Activated T-cell treated with anti-CD3 and anti-CD28 coated beads, Interleukin-2, amount 50 U/mL, for 1 hour (primary cell): Measurements from ENCODE around the gene FIG4.
"Not testable (repeated sequence)": the region's sequence is repeated elsewhere in the genome, so short reads cannot be mapped to it uniquely, and the experiment has no call there.

Source experiments
- DNase-seq: peaks from one replicate; pipeline ENCODE4 v3.0.0-alpha.2; 2020

The FIG4 gene

DNA sequence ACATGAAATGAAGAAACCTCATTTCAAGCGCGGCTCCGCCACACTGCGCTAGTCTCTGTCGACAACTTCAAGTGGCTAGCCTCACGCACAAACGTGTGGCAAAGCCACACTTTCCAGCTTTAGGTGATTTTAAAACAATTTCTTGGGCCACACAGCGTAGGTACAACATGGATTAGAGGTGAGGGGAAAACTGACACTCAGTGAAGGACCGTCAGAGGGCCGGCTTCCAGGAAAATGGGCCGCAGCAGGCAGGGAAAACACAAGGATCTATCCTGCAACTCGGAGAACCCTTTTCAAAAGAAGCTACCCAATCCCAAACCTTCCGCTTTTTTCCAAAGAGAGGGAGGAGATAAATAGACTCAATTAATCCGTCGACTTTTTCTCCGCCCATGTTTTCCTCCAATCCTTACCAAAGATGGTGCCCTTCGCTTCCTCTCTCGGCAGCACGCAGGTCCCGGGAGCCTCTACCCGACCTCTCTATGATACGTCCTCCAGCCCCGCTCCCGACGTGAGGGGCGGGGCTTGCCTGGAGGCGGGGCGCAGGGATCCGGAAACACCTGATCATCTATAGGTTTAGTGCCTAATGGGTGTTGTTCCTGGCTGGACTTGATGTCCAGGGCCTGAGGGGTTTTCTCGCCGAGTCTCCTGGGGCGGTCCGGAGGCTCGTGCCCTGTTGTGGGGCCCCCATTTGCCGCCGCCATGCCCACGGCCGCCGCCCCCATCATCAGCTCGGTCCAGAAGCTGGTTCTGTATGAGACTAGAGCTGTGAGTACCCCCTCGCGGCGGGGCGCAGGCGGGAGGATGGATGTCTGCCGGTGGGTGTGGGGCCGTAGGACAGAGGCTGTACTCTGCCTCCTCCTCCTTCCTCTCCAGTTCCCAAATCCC lies at the start of gene FIG4, which contains the start of gene AK9:
FIG4 (plus strand) TSS at position 560 of the 885 bp plus-strand sequence; CDS start at position 700, 140 bp downstream.
AK9 (minus strand) TSS at position 466 of the 885 bp plus-strand sequence. CDS start 15,457 bp downstream, outside the sequence.
- peak; percentile 91 for DNase-seq

DNA sequence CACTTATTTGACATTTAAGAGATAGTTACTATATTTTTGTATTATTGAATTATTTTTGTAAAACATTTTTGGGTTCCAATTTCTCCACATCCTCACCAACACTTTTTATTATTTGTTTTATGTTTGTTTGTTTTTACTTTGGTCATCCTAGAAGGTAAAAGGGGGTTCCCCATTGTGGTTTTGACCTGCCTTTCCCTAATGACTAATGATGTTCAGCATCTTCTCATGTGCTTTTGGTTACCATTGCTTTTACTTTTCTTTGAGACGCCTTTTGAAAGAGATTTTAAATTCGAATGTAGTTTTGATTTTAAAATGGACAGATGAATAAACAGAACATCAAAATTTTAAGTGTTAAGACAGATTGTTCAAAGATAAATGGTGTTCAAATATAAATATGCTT lies 47.0 kb upstream of the FIG4 start:
- no peak for DNase-seq

DNA sequence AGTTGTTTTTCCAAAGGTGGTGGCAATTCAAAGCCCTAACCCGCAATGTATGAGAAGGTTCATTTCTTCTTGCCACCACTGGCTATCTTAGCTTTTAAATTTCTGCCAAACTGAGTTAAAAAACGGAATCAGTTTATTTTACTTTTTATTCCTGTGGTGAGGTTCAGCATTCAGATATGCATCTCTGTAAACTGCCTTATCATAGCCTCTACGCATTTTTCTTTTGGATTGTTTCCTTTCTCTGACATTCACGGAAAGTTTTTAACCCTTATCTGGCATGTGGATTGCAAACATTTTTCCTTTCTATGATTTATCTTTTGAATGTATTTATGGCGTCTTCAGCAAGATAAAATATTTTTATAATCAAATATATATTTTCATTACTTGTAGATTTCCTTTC lies 37.8 kb upstream of the FIG4 start:
- DNase-seq: no peak

DNA sequence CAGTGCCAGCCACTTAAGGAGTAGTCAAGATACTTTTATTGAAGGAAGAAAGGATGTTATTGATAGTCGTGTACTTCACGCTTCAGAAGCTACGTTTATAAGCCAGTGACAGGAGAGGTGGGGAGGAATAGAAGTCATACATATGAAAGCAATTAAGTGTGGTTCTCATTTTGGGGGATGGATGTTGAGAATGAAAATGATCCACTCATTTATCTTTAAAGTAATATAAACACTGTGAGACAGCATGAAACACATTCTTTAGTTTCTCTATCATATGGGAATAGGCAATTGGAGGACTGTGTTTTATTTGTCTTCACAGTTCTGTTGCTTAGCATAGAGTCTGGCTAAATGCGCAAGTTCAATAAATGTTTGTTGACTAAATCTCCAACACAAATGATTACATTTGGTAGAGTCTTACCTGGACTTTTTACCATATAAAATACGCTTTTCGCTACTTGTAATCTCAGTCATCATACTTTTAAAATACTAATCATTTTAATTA lies 35.3 kb upstream of the FIG4 start:
- DNase-seq: no peak

DNA sequence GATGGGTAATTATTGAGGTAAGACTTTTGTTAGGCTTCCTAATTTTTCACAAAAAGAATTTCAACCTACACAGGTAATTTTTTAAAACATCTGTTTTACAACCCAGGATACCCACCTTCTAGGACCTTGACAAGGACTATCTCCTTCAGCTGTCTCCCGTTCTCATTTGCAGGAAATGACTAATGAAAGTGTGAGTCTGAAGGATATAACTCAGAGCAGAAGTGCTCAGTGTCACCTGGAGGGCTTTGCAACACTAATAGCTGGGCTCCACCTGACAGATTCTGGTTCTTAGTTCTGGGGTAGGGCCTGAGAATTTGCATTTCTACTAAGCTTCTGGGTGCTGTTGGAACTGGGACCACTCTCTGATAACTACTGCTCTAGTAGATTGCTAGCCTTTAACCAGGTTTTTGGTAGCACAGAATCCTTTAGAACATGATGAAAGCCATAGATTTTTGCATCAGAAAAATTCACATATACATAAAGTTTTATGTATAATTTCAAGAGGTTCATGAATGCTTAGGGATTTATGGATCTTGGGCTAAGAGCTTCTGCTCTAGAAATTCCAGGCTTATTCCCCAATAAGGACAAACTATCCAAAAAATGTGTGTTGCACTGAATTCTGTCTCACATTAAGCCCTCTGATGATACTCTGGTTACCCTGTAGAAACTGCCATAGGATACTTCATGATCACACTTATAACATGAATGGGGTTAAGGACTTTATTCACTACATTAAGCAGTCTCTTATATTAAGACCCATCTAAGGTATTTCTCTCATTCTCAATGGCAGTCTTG lies 30.4 kb upstream of the FIG4 start:
- no peak for DNase-seq

DNA sequence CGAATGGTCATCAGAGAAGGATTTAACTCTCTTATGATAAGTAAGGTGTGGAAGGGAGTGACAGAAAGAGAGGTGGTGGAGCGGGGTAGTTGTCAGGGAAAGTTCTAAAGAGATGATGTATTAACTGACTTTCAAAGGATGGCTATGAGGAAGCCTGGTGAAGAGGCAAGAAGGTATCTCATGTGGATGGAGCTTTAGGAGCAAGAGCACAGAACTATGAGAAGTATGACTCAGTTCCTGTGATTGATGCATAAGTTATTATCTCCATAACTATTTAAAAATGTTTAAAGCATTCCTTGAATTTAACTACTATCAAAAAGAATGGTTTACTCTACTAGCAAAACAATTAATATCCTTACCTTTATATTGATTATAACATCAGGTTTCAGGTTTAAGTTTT lies 28.9 kb upstream of the FIG4 start:
- no peak for DNase-seq

DNA sequence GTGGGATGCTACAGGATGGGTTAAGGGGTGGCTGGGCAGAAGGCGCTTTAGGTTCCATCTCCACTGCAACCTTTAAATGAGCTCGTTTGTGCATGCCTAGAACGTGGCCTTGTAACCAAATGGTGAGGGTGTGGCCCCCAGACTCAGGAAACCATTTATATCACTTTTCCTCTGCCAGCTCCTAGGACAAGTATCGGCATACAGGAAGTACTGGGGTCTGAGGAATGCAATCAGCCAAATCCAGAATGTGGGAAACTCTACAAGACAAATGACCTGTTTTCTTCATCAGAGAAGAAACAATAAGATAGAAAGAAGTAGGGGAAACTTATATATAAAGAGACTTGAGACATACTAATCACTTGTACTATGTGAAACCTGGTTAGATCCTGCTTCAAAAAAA lies 21.3 kb upstream of the FIG4 start:
- no peak for DNase-seq

DNA sequence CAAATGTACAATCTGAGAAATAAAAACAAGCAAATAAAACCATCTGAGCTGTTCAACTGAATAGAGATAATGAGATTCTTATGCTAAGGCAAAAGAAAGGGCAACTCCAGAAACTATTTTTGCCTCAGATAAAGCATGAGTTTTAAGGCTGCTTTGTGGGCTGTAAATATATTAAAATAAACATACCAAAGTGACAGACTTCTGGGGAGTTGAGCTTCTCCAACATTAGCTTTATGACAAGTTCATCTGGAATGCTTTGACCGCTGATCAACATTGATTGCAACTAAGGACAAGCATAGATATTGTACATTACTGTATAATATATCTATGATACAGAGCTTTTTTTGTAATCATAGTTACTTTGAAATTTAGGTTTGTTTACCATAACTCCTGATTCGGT lies 19.4 kb upstream of the FIG4 start:
- no peak for DNase-seq

DNA sequence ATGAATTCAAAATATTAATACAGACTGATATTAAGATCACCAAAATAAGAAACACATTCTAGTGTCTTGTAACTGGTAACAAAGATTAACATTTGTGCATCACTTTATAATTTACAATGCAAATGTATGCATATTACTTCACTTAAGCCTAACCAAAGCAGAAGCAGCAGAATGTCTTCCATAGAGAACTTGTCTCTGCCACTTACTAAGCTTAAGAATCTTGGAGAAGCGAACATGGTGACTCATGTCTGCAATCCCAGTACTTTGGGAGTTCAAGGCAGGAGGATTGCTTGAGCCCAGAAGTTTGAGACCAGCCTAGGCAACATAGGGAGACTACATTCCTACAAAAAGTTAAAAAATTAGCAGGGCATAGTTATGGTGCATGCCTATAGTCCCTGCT lies 18.9 kb upstream of the FIG4 start:
- no peak for DNase-seq

DNA sequence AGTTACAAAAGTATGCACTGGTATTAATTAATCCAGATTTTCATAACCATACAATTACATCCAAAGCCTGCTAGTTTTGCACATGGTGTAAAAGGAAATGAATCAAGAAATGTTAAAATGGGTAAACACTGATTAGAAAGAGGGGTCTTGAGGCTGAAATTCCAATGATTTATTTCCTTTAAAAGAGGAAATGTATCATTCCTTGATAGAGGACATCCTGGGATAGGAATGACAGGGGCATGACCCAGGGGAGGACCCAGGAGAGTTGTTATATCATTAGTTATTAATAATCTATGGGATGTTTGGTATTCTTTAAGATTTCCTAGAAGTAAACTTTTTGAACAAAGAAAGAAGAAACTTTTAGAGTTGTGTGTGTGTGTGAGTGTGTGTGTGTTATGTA lies 18.3 kb upstream of the FIG4 start:
- DNase-seq: no peak

DNA sequence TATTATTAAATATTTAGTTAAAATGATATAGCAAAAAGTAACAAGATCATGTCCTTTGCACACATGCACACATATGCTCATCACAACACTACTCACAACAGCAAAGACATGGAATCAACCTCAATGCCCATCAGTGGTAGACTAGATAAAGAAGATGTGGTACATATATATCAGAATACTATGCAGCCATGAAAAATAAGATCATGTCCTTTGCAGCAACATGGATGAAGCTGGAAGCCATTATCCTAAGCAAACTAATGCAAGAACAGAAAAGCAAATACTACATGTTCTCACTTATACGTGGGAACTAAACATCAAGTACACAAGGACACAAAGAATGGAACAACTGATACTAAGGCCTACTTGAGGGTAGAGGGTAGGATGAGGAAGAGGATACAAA lies 14.4 kb upstream of the FIG4 start:
- DNase-seq: no peak

DNA sequence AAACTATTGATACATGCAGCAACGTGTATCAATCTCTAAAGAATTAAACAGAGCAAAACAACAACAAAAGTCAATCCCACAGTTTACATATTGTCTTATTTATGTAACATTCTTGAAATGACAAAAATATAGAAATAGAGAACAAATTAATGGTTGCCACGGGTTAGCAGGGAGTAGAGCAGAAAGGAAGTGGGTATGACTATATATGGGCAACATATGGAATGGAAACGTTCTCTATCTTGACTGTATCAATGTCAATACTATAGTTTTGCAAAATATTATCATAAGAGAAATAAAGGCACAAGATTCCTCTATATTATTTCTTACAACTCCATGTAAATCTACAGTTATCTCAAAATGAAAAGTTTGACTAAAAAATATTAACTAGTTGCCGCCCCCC lies 12.9 kb upstream of the FIG4 start:
- DNase-seq: no peak

DNA sequence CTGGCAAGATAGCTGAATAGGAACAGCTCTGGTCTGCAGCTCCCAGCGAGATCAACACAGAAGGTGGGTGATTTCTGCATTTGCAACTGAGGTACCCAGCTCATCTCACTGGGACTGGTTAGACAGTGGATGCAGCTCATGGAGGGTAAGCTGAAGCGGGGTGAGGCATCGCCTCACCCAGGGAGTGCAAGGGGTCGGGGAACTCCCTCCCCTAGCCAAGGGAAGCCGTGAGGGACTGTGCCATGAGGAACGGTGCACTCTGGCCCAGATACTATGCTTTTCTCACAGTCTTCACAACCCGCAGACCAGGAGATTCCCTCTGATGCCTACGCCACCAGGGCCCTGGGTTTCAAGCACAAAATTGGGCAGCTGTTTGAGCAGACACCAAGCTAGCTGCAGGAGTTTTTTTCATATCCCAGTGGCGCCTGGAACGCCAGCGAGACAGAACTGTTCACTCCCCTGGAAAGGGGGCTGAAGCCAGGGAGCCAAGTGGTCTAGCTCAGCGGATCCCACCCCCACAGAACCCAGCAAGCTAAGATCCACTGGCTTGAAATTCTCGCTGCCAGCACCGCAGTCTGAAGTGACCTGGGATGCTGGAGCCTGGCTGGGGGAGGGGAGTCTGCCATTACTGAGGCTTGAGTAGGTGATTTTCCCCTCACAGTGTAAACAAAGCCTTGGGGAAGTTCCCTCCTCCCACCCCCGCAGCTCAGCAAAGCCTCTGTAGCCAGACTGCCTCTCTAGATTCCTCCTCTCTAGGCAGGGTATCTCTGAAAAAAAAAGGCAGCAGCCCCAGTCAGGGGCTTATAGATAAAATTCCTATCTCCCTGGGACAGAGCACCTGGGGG lies 12.2 kb upstream of the FIG4 start:
- not testable (repeated sequence) for DNase-seq

DNA sequence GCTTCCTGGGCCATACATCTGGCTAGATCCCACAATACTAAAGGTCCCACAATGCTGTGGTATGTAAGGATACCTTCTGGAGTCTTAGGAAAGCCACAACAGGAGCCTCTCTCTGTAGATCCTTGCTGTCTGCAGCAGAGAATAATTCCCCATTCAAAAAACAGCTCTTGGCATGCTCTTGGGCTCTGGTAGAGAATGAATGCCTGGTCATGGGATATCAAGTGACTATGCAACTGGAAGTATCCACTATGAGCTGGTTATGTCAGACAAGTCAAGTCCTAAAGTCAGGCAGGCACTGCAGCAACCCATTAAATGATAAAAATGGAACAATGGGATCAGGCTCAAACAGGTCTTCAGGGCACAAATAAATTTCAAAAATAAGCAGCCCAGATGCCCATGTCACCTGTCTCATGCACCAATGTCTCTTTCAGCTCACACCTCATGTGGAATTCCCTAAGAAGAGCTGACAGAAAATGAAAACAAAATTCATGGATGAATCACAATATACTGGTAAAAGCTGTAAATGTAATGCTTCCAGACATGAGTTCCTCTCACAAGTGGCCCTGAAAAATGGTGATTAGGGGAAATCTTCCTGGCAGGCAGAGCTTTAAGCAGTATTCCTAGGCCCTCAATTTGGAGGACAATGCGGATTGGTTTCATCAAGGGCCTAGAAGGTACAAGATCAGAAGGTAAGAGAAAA lies 4.4 kb upstream of the FIG4 start:
- no peak for DNase-seq

DNA sequence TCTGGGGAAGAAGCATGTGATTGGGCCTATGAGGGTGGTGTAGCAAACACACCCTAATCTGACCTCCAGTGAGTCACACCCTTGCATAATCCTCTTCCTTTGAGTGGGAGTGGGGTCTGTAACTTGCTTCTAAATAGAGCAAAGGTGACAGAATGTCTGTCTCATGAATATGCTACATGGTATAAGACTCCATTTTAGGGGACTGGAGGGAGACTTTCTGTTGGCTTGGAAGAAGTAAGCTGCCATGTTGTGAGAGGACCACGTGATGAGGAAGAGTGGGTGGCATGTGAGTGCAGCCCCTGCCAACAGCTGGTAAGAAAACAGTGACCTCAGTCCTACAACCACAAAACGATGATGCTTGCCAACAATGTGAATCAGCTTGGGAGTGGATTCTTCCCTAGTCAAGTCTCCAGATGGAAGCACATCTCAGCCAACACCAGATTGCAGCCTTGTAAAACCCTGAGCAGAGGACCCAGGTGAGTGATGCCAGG lies 3.8 kb upstream of the FIG4 start:
- no peak for DNase-seq

DNA sequence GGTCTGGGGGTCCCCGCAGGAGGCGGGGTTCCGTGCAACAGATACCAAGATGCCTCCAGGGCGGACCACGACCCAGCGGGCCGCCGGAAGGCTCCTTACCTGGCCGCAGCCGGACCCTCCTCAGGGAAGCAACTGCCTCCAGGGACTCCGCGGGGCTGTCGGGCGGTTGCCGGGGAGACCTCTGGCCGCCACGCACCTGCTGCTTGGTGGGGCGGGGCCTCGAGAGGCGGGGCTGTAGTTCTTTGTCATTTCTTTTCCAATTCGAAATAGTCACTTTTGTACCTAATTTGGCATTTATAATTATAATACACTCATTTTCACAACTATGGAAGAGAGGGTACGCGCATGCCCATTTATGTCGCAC lies 741 bp upstream of the FIG4 start:
- DNase-seq: peak; percentile 72

DNA sequence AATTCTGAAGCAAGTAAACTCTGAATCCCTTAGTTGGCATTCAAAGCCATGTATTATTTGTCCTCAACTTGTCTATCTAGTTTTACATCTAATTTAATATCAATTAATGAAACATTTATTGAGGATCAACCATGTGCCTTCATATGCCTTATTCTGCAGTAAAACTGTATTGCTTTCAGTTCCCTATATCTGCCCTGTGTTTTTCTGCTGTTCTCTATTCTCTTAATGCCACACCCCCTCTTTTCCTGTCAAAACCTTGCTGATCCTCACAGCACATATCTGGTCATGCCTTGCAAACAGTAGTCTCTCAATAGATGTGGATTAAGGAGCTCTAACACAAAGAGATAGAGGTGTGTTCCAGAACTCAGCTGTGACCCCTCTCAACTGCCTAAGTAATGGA lies 2.0 kb downstream of the FIG4 start:
- DNase-seq: no peak

DNA sequence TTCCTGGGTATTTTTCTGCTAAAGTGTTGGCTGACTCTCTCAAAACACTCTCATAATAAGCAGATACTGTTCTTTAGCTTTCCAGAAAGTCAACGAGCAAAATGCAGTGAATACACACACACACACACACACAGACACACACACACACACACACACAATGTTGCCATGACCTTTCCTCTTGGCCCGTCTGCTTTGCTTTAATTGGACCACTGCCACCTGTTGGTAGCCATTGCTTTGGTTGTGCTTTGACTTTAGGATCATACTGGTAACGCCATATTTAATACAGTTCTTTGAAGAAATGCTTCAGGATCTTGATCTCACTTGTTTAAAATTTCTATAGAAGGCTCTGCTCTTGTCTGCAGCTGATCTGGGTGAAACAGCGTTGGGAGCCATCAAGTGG lies 4.4 kb downstream of the FIG4 start:
- DNase-seq: no peak

DNA sequence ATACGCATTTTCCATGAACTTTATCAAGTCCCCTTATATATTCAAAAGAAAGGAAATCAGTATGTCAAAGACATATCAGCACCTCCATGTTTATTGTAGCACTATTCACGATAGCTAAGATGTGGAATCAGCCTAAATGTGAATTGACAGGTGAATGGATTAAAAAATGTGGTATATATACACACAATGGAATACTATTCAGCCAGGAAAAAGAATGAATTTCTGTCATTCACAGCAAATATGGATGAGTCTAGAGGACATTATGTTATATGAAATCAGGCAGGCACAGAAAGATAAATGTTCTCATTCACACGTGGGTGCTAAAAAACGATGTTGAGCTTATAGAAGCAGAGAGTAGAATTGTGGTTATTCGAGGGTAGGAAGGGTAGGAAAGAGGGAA lies 5.3 kb downstream of the FIG4 start:
- DNase-seq: no peak

DNA sequence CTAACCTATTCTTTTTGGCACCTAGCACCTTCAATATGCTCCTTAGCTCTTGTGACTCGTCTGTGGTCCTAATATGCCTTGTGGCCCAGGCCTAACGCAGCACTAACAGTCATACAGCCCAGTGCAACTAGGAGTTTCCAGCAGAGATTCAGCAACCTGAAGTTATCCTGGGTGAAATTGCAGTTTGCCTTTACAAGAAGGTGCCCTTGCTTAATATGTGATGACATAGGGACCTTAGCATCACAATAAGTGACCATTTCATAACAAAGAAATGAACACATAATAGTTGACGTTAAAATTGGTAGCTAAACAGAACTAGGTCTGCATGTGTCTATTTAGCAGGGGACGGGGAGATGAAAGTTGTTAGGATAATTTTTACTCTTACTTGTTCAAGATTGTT lies 10.1 kb downstream of the FIG4 start:
- no peak for DNase-seq

DNA sequence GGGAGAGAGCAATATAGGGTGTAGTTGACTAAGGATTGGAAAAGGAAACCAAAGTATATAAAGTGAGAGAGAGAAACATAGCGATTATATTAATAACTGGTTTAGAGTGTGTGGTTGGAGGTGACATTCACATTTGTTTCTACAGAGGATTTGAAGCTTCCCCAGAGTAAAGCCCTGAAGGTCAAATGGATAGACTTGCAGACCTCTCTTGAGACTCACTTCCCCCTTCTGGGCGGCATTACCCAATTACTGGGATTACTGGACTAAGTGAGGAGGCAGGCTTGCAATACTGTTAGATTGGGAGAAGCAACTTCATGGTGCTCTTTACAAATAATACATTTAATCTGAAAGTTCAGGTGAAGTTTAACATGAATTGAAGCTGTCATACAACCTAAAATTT lies 10.7 kb downstream of the FIG4 start:
- DNase-seq: no peak

DNA sequence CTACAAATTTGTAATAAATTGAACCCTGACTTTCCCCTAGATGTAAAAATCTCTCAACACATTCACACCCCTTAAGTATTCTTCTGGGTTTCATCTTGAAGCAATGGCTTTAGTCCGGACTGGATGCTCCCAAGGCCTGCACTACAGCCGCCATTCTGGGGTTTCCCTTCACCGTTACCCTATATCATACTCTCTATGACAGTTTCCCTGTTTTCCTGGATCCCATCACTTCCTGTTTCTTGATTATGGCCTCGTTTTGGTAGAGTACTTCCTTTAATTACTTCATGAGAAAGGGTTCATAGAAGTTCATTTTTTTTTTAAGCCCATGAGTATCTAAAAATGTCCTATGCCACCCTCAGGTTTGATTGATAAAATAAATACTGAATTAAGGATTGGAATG lies 11.7 kb downstream of the FIG4 start:
- DNase-seq: no peak
